ENCODE results near the gene CCDC3.
"Not testable (repeated sequence)": the region's sequence is repeated elsewhere in the genome, so short reads cannot be mapped to it uniquely, and the experiment has no call there.

The CCDC3 gene

DNA sequence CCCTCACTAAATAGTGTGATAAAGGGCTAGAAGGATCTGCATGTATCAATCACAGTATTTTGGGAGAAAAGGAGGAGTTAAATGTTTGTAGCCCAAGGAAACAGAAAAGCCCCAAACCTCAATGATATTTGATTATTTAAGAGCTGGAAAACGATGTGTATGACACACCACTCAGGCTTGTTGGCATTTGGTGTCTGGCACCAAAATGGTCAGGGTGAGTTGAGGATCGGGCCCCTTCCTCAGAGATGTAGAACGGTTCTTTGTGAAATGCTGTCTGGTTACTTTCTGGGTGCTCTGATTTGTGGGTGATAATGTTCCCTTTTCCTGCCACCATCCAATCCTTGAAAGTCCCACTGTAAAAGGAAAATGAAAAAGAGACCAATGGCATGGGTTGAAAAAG lies 113.7 kb downstream of the CCDC3 start:
- no peak for DNase-seq (ENCODE audit: low read depth)

DNA sequence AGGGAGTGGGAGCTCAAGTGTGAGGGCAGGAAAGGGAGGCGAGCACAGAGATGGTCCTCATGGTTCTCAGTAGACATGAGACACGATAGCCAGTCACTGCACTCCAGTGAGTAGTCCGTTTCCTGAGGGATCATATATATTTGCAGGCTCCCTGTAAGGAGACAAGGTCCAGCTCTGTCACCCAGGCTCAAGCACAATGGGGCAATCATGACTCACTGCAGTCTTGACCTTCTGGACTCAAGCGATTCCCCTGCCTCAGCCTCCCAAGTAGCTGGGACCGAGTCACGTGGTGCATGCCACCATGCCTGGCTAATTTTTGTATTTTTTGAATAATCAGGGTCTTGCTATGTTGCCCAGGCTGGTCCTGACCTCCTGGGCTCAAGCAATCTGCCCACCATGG lies 116.7 kb downstream of the CCDC3 start:
- DNase-seq (ENCODE audit: low read depth) = no peak

DNA sequence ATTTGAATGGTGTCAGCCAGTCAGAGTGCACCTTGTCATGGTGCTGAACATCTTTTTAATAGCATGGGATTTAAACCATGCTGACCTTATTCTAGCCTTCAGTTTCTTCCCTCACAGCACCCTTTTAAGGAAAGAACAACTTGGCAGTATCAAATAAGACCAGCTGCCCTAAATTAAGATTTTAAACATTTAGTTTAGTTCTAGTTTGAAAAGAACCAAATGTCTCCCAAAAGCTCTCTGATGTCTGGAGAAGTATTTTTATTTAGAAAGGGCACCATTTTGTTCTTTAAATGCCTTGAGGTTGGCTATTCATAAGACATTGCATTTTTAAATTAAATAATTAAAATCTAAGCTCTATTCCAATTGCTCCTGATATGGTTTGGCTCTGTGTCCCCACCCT lies 121.1 kb downstream of the CCDC3 start:
- DNase-seq (ENCODE audit: low read depth) = no peak

- DNase-seq (ENCODE audit: low read depth) = no peak
Observed at GRCh38 chr10:12877150-12877549, 124.4 kb downstream of the CCDC3 start.

DNA sequence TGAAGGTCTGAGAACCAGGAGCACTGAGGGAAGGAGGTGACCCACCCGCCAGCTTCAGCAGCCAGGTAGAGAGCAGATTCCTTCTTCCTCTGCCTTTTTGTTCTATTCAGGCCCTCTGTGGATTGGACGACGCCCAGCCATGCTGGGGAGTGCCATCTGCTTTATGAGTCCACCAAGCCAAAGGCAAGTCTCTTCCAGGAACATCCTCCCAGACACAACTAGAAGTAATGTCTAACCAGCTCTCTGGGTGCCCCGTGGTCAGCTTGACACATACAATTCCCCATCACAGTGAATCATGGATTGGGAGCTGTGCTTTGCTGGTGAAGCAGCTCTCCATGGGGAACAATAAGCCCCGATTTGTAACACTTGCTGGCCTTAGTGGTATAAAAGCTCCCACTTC lies 125.2 kb downstream of the CCDC3 start:
- no peak for DNase-seq (ENCODE audit: low read depth)

DNA sequence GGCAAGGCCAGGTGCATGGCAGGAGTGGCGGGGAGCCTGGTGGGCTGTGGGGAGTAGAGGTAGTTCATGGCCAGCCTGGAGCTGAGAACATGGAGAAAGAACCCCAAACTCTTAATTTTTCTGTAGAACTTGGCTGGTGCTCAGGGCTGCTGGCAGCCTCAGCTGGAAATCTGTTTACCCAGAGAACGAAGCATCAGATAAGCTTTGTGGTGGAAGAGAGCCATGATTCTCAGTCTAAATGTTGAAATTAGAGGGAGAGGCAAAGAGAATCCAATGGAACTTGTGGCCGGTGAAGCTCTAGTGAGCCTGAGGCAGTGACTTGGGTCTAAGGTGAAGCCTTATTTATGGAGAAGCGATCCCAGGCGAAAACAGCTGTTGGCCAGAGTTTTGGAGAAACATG lies 126.4 kb downstream of the CCDC3 start:
- DNase-seq (ENCODE audit: low read depth) = no peak

GRCh38 chr10:12874501-12874900 lies 127.0 kb downstream of the CCDC3 start:
- no peak for DNase-seq (ENCODE audit: low read depth)

DNA sequence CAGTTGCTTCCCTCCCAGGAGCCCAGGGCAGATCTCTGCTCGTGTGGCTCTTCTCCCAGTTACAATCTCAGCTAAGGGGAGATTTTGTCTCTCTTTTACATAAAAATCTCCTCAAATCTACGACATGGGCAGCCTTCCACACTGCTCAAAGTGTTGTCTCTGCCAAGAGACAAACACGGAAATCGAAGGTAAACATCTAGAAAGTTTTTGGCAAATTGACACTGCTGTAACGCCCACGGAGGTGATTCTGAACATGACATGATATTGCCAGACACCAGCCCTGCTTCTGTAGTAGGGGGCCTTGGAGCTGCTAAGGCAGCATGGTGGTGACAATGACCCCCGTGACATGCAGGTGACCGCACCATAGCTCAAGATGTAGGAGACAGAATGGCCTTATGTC lies 128.3 kb downstream of the CCDC3 start:
- DNase-seq (ENCODE audit: low read depth) = no peak

- DNase-seq (ENCODE audit: low read depth) = no peak
Observed at GRCh38 chr10:12872577-12872976, 128.9 kb downstream of the CCDC3 start.

DNA sequence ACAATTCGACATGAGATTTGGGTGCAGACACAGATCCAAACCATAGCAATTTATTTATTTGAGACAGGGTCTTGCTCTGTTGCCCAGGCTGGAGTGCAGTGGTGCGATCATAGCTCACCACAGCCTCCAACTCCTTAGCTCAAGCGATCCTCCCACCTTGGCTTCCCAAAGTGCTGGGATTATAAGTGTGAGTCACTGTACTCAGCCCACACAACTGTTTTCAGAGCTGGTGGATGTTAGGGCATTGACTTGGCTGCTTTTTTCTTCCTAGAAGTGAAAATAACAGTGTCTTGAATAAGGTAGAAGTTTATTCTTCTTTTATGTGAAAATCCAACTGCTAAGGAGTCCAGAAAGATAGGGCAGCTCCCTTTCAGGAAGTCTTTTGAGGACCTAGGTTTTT lies 132.1 kb downstream of the CCDC3 start:
- no peak for DNase-seq (ENCODE audit: low read depth)

DNA sequence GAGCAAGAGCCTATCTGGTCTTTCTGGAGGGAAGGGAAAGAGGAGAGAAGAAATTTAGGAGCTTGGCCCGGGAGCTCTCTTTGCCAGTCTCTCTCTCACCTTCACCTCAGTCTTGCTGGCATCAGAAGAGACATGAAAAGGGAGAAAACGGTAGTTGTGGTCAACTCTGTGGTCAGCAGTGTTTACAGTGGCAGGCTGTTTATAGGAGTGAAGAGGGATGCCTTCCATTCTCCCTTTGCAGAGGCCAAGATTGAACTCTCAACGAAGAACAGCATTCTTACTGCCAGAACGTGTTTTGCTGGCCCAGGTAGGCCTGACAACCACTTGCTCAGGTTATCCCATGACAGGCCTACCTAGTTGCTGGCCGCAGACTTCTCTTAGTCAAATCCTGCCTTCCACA lies 133.3 kb downstream of the CCDC3 start:
- DNase-seq (ENCODE audit: low read depth) = no peak

DNA sequence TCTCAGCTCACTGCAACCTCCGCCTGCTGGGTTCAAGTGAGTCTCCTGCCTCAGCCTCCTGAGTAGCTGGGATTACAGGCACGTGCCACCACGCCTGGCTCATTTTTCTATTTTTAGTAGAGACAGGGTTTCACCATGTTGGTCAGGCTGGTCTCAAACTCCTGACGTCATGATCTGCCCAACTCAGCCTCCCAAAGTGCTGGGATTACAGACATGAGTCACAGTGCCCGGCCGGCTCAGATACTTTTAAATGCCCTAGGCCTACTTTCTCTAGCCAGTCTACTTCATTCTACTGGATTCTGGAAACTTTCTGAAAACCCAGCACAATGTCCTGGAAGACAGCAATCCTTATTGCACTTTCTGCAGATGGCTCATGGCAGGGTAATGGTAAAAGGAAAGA lies 136.0 kb downstream of the CCDC3 start:
- DNase-seq (ENCODE audit: low read depth) = not testable (repeated sequence)

DNA sequence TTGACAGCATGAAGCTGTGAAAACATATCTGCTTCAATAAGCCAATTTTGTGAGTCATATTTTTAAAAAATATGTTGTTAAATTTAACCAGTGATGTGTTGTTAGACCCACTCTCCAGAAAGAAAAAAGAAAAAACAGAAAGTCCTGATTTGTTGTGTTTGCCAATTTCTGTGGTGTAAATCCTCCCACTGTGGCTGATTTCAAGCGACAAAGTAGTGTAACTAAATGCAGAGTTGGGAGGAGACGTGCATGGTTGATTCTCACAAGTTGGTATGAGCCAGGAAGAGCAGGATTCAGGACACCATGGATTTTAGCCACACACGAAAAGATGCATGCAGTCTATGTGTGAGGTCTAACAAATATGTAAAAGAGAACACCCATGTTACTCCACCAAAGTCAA lies 139.1 kb downstream of the CCDC3 start:
- no peak for DNase-seq (ENCODE audit: low read depth)

DNA sequence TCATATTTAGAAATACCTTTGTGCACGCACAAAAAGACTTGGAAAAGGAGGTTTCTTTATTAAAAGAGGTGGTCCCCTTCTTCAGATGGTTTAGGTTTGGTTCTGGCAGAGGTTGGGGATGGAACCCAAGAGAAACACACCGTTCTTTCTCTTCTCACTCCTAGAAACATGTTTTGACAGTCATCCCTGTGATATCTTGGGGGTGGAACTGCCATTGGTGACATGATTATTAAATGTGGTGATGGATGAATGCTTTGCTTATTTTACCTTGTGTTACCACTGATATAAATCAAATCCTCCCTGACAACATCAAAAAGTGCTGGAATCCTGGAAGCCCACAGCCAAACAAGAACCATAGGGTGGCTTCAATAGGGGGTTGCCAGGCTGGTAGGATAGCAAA lies 146.5 kb downstream of the CCDC3 start:
- no peak for DNase-seq (ENCODE audit: low read depth)

DNA sequence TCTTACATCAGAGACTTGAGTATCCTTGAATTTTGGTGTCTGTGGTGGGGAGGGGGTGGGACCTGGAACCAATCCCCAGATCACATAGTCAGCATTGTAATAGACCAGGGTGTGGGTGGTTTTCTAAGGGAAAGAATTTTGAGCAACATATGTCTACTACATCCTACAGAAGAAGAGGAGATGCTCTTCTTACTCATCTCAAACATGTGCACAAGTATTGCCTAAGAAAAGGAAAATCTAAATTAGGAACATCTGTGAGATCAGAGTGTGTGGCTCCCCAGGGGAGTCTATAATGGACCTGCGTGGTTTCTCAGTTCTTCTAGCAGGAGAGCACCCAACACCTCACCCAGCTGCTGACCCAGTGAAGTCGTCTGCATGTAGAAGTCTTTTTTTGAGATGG lies 148.8 kb downstream of the CCDC3 start:
- no peak for DNase-seq (ENCODE audit: low read depth)

- DNase-seq (ENCODE audit: low read depth) = peak; percentile 11
Observed at GRCh38 chr10:12849319-12850181, 152.0 kb downstream of the CCDC3 start.

DNA sequence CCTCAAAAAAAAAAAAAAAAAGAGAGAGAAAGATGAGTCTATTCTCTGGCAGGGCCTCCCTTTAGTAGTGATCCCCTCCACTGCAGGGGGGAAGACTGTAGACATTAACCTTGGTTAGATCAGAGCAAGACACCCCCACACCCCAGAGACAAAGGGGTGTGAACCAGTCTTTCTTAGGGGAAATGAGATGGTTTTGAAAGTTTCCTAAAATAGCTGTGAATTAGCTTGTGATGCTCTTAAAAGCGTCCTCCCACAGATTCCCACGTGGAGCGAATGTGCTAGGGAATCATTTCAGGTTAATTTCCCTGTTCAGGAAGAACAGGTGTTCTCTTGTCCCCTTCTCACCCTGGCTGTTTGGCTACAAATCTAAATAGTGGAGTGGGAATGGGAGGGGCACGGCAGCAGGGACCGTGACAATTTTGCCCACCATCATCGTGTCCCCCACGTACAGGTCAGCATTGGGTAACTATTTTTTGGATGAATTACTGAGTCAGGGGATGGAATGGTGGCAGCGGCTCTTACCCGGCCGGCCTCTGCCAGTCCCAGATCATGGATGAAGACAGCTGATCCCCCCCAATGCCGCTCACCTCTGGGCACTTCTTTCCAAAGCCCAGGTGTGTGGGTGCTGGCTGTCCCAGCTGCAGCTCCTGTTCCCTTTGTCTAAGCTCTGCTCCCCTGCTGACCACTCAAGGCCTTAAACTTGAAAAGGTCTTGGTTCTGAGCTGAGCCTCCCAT lies 152.9 kb downstream of the CCDC3 start:
- DNase-seq (ENCODE audit: low read depth) = no peak

DNA sequence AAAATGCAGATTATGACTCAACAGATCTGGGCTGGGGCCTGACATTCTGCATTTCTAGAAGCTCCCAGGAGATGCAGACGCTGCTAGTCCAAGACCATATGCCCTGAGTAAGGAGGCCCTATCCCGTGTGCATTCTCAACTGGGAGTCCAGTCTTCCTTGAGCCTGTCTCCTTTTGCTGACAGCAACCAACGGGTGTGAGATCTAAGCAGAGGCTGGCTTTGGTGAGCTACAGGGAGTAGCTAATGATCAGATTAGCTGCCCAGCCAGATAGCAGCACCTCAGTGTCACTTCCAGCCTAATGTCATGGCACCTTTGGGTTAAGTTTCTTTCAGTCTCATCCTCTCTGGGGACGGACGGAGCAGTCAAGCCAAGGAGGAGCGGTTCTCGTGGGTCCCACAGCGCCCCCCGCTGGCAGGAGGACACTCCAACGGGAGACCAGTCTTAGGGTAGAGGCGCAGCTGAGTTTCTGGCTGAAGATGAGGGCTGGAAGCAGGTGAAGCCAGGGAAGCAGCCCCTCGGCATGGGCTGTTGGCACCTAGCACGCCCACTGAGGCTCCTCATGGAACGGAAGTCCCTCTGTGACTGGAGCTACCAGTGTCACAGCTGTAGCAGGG lies 154.0 kb downstream of the CCDC3 start:
- no peak for DNase-seq (ENCODE audit: low read depth)

- DNase-seq (ENCODE audit: low read depth) = no peak
Observed at GRCh38 chr10:12846718-12847117, 154.8 kb downstream of the CCDC3 start.
